ENCODE data around the gene KCNQ2. TPM values are rescaled to one million over a fixed set of nuclear protein-coding genes. Genes with fewer than 3 reads are reported as not detected.

The KCNQ2 gene
- total and polyA plus RNA-seq, 8 donors: 8.4 to 19.1 (median 14.1) TPM; not detected in 2

DNA sequence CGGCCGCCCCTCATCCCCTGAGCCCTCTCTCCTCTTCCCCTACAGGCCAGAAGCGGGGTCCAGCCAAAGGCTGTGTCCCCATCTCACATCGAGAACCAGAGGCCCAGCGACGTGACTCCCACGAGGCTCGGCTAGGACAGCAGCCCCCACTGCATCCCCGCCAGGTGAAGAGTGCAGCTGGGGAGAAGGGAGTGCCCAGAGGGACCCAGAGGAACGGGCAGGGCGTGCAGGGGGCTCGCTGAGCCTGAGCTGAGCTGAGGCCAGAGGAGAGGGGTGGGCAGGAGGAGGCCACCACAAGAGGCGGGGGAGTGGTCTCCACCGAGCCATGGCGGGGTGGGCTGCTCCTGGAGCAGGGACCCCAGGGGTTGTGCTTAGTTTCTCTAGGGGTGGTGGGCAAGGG lies 32.6 kb downstream of the KCNQ2 start:
- Histone ChIP-seq H3K36me3 (no peaks in the 10 kb centered on the region), H3K27ac (no peak overlapping the region), H3K27me3 (peaks cover 3 to 56% of the 10 kb centered on the region in 2 donors), H3K4me3 (no peak overlapping the region), H3K9me3 (no peaks in the 10 kb centered on the region), H3K4me1 (no peaks in the 10 kb centered on the region)
- no peak for TF ChIP-seq CTCF (IDR thresholded peaks at IDR 0.05)
- DNase-seq (no peak), ATAC-seq (no peak)
- intact Hi-C loops (cut with DNase I): no loop called here

DNA sequence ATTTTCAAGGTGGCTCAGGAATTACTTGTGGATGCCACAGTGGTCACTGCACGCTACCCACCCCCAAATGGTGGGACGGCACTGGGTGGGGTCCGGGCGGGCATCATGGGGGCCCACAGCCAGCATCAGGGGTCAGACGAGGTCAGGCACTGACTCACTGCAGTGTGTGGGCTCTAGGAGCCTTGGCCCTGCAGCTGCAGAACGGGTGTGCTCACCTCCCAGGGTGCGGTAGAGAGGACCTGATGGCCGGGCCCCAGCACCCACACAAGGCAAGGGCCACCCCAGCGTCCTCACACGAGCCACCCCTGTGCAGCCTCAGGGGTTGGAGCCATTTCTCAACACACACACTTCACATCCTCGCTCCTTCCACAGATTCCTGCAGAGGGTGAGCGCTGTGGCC lies 34.3 kb downstream of the KCNQ2 start:
- Histone ChIP-seq H3K27ac (no peak overlapping the region), H3K4me3 (no peak overlapping the region), H3K4me1 (no peaks in the 10 kb centered on the region), H3K9me3 (no peaks in the 10 kb centered on the region), H3K27me3 (peaks cover 3 to 74% of the 10 kb centered on the region in 2 donors), H3K36me3 (no peaks in the 10 kb centered on the region)
- TF ChIP-seq CTCF (IDR thresholded peaks at IDR 0.05): no peak
- ATAC-seq: no peak
- intact Hi-C loops (cut with DNase I): no loop called here
- no peak for DNase-seq

GRCh38 chr20:63435552-63435951 lies 36.9 kb downstream of the KCNQ2 start:
- H3K36me3 ChIP-seq: no peaks in the 10 kb centered on the region

DNA sequence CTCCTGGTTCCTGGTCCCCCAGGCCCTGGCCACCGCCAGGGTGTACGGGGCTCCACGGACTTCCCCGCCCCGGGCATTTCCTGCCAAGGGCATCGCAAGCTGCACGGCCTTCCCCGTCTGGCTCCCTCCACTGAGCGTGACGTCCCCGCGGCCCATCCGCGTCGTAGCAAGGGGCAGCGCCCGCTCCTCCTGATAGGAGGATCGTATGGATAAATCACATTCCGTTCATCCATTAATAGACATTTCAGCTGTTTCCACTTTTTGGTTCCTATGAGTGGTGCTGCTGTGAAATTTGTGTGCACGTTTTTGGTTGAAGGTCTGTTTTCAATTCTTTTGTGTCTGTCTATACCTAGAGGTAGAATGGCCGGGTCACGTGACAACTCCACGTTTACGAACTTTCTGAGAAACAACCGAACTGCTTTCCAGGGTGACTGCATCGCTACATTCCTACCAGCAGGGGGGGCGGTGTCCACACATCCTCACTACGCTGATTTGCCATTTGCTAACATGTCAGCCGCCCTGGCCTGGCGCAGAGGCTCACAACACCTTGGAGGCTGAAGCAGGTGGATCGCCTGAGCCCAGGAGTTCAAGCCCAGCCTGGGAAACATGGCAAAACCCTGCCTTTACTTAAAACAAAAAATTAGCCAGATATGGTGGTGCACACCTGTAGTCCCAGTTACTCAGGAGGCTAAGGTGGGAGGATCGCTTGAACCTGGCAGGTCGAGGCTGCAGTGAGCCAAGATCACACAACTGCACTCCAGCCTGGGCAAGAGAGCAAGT lies 37.7 kb downstream of the KCNQ2 start:
- Histone ChIP-seq H3K27me3 (peaks cover 0 to 58% of the 10 kb centered on the region in 2 donors), H3K4me3 (no peak overlapping the region), H3K27ac (no peak overlapping the region), H3K9me3 (no peaks in the 10 kb centered on the region), H3K36me3 (no peaks in the 10 kb centered on the region), H3K4me1 (no peaks in the 10 kb centered on the region)
- DNase-seq (peak in 2 of 4 donors; percentile 44 to 68), ATAC-seq (peak; percentile 70)
- peak; percentile 67 to 84 for TF ChIP-seq CTCF (IDR thresholded peaks at IDR 0.05)
- intact Hi-C loops (cut with DNase I): no loop called here

More at GRCh38 chr20:63435552-63435951, 36.9 kb downstream of the KCNQ2 start:
- Histone ChIP-seq H3K4me3 (no peak overlapping the region), H3K27me3 (peaks cover 0 to 59% of the 10 kb centered on the region in 2 donors), H3K4me1 (no peaks in the 10 kb centered on the region), H3K9me3 (no peaks in the 10 kb centered on the region), H3K27ac (no peak overlapping the region)
- DNase-seq (peak in 1 of 4 donors; percentile 70), ATAC-seq (peak; percentile 22)
- TF ChIP-seq CTCF (IDR thresholded peaks at IDR 0.05): no peak
- intact Hi-C loops (cut with DNase I): no loop called here

DNA sequence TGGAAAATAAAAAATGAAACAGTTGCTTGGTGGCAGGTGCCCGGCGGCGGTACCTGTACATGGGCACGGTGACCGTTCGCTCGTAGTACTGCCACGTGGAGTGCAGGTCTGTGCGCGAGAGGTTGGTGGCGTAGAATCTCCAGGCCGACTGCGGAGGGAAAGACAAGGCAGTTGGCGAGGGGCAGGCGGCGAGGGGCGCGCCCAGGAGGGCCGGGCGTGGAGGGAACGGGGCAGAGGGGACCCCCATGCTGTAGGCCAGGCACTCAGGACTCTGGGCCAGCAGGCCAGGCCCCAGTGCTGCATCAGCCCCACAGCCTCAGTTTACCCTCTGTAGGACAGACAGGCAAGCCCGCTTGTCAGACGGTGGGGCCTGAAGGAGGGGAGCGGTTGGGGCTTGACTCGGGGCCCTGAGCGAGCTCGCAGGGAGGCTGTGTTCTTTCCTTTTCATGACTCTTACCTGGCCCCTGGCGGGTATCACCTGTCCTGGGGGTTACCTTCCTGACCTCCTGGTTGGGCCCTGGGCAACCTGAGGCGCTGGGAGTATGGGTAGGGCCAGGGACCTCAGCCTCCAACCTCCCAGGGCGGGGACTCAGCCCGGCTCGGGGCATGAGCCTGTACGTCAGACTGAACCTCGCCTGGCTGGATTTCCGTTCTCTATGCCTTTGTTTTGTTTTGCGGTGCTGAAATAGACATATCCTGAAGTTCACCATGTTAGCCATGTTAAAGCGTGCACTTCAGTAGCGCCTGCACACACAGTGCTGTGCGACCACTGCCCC lies 38.5 kb downstream of the KCNQ2 start:
- TF ChIP-seq CTCF (IDR thresholded peaks at IDR 0.05): no peak
- ATAC-seq (no peak), DNase-seq (no peak)
- intact Hi-C loops (cut with DNase I): no loop called here
- H3K4me1 ChIP-seq: no peaks in the 10 kb centered on the region
- H3K27ac ChIP-seq: no peak overlapping the region
- H3K4me3 ChIP-seq: no peak overlapping the region
- peaks cover 0 to 59% of the 10 kb centered on the region in 2 donors for H3K27me3 ChIP-seq
- H3K9me3 ChIP-seq: no peaks in the 10 kb centered on the region
- H3K36me3 ChIP-seq: no peaks in the 10 kb centered on the region
